HCT116 (cell line): ENCODE data around the gene PCBP3. TPM values are rescaled to one million over a fixed set of nuclear protein-coding genes. Genes with fewer than 3 reads are reported as not detected.

ENCODE experiments used
- ATAC-seq: fragments of 200-7000 bp; cut with Tn5 transposase; 2 replicates; pipeline ENCODE4 v1.9.1; 2020; ENCODE audit warnings: mild to moderate bottlenecking, moderate library complexity
- BruUV-seq: library from RNA; stranded (reverse); fragments of 400-500 nt; replicated peaks from 2 replicates; lab custom pipeline; 2021; lab: Mats Ljungman, UMichigan
- CTCF ChIA-PET: fragments of 300-600 bp; sonication (Branson Sonifier 250); formaldehyde crosslinking; loops from one replicate; lab custom pipeline; 2021; ENCODE audit warnings: antibody characterized with exemption; lab: Charles Lee
- POLR2A ChIA-PET: fragments of 300-600, 350-600 bp; sonication (Branson Sonifier 250); formaldehyde crosslinking; loops from one replicate; lab custom pipeline; 2021; ENCODE audit warnings: antibody characterized with exemption; lab: Charles Lee
- RAD21 ChIA-PET, 2 experiments: fragments of 300-600 bp; sonication (Branson Sonifier 250); formaldehyde crosslinking; loops; one replicate each; lab custom pipeline; 2023; ENCODE audit warnings: low total read pairs in 2 of 2; ENCODE audit not compliant: uncharacterized antibody in 2 of 2, unreplicated experiment in 2 of 2, low non-redundant PET in 1 of 2; lab: Charles Lee
- DNase-seq: peaks from one replicate; pipeline ENCODE4 v3.0.0-alpha.2; 2010; ENCODE audit warnings: low read depth, low spot score
- H2AFZ ChIP-seq: fragments of 200-600 bp; shearing (Covaris generic), sonication (generic); 2 replicates; pipeline ENCODE4 v1.6.1; 2017; ENCODE audit warnings: low read depth, mixed run types, mixed read lengths, antibody characterized with exemption, low read length; ENCODE audit not compliant: poor library complexity, severe bottlenecking
- H3K27ac ChIP-seq: 2 replicates; pipeline ENCODE4 v1.5.1; 2012; ENCODE audit warnings: low read depth, low read length
- H3K27me3 ChIP-seq: fragments of 200-600 bp; sonication (generic); 2 replicates; pipeline ENCODE4 v1.6.1; 2016; ENCODE audit warnings: mixed run types, low read length, mixed read lengths; ENCODE audit not compliant: insufficient read depth
- H3K36me3 ChIP-seq, 2 experiments: fragments of 200-500 bp in 1 of 2; fragments of 200-600 bp in 1 of 2; sonication (Bioruptor generic) in 1 of 2; sonication (generic) in 1 of 2; 2 replicates each; pipeline versions ENCODE4 v1.5.1 to v1.6.1; 2014 to 2016; ENCODE audit warnings: low read length in 2 of 2, inconsistent platforms in 1 of 2, mixed read lengths in 1 of 2, mixed run types in 1 of 2; ENCODE audit not compliant: insufficient read depth in 2 of 2, control insufficient read depth in 1 of 2
- H3K4me1 ChIP-seq, 2 experiments: fragments of 200-600 bp in 1 of 2; sonication (generic) in 1 of 2; 2 replicates each; pipeline versions ENCODE4 v1.5.1 to v1.6.1; 2012 to 2017; ENCODE audit warnings: low read length in 2 of 2, inconsistent platforms in 1 of 2, mild to moderate bottlenecking in 1 of 2, mixed read lengths in 1 of 2, mixed run types in 1 of 2, moderate library complexity in 1 of 2; ENCODE audit not compliant: insufficient read depth in 2 of 2, control insufficient read depth in 1 of 2
- H3K4me2 ChIP-seq: fragments of 200-600 bp; sonication (generic); 2 replicates; pipeline ENCODE4 v1.6.1; 2017; ENCODE audit warnings: mixed run types, low read length, mixed read lengths
- H3K4me3 ChIP-seq, 2 experiments: fragments of 200-600 bp in 1 of 2; sonication (generic) in 1 of 2; replicated peaks in 1 of 2; 2 replicates each; pipeline ENCODE4 v1.5.1; 2011 to 2016; ENCODE audit warnings: low read length in 2 of 2, control low read depth in 1 of 2, low read depth in 1 of 2, mild to moderate bottlenecking in 1 of 2, mixed read lengths in 1 of 2, mixed run types in 1 of 2
- H3K79me2 ChIP-seq: fragments of 200-600 bp; sonication (generic); 2 replicates; pipeline ENCODE4 v1.6.1; 2017; ENCODE audit warnings: mild to moderate bottlenecking, mixed run types, low read length, moderate library complexity, mixed read lengths; ENCODE audit not compliant: insufficient read depth
- H3K9ac ChIP-seq: fragments of 200-600 bp; sonication (generic); 2 replicates; pipeline ENCODE4 v1.6.1; 2016; ENCODE audit warnings: low read length, mixed read lengths
- H3K9me2 ChIP-seq: fragments of 200-600 bp; sonication (generic), shearing (Covaris generic); 2 replicates; pipeline ENCODE4 v1.6.1; 2017; ENCODE audit warnings: mixed run types, mild to moderate bottlenecking, moderate library complexity; ENCODE audit not compliant: insufficient read depth
- H3K9me3 ChIP-seq, 2 experiments: fragments of 200-500 bp in 1 of 2; fragments of 200-600 bp in 1 of 2; sonication (Bioruptor generic) in 1 of 2; sonication (generic) in 1 of 2; 2 replicates each; pipeline ENCODE4 v1.6.1; 2014 to 2017; ENCODE audit warnings: low read length in 2 of 2, mixed read lengths in 2 of 2, inconsistent platforms in 1 of 2, low read depth in 1 of 2, mild to moderate bottlenecking in 1 of 2, mixed run types in 1 of 2, moderate library complexity in 1 of 2; ENCODE audit not compliant: control insufficient read depth in 1 of 2, insufficient read depth in 1 of 2
- H4K20me1 ChIP-seq: fragments of 200-600 bp; sonication (generic), shearing (Covaris generic); 2 replicates; pipeline ENCODE4 v1.6.1; 2017; ENCODE audit warnings: mixed run types, mild to moderate bottlenecking, moderate library complexity; ENCODE audit not compliant: insufficient read depth
- CEBPB ChIP-seq: IDR thresholded peaks from 2 replicates; pipeline ENCODE4 v1.6.1; 2012; ENCODE audit warnings: low read depth
- EGR1 ChIP-seq: IDR thresholded peaks from 2 replicates; pipeline ENCODE4 v1.6.1; 2012; ENCODE audit warnings: low read depth
- EZH2 ChIP-seq: fragments of 200-600 bp; sonication (generic); IDR thresholded peaks from 2 replicates; pipeline ENCODE4 v1.6.1; 2017; ENCODE audit warnings: antibody characterized with exemption, mixed run types
- JUND ChIP-seq: IDR thresholded peaks from 2 replicates; pipeline ENCODE4 v1.6.1; 2012
- SRF ChIP-seq: IDR thresholded peaks from 2 replicates; pipeline ENCODE4 v1.6.1; 2012; ENCODE audit warnings: low read depth
- ZNF274 ChIP-seq: fragments of 200-500 bp; sonication (Bioruptor generic); IDR thresholded peaks from 2 replicates; pipeline ENCODE4 v1.6.1; 2014; ENCODE audit warnings: mild to moderate bottlenecking, low read depth, low read length, inconsistent platforms
- intact Hi-C: fragments of 100-400 bp; cut with micrococcal nuclease; formaldehyde crosslinking; loops from 2 replicates; pipeline ENCODE4 v1.10.0; 2022
- total RNA-seq: library from RNA; stranded (reverse); gene quantifications from one replicate; pipeline ENCODE4 v1.2.1, GENCODE V29; 2021; ENCODE audit not compliant: unreplicated experiment
- TF ChIP-seq, protein P1 (sequence below): IDR thresholded peaks from 2 replicates; pipeline ENCODE4 v1.6.1; 2011; ENCODE audit warnings: mild to moderate bottlenecking, low read length, moderate library complexity; ENCODE audit not compliant: insufficient replicate concordance; ENCODE audit errors: extremely low read depth
- TF ChIP-seq, protein P2 (sequence below), 3 experiments: fragments of 200-600 bp in 1 of 3; sonication (generic) in 1 of 3; IDR thresholded peaks in 2 of 3; conservative IDR thresholded peaks in 1 of 3; 2 replicates each; pipeline ENCODE4 v1.5.1; 2012 to 2017; ENCODE audit warnings: low read depth in 2 of 3, low read length in 2 of 3, antibody characterized with exemption in 1 of 3, borderline replicate concordance in 1 of 3, control low read depth in 1 of 3, mild to moderate bottlenecking in 1 of 3, mixed read lengths in 1 of 3, mixed run types in 1 of 3, moderate library complexity in 1 of 3; ENCODE audit not compliant: insufficient read depth in 1 of 3
- TF ChIP-seq, protein P3 (sequence below): IDR thresholded peaks from 2 replicates; pipeline ENCODE4 v1.6.1; 2012

PCBP3 gene
- total RNA-seq, 1 experiment from 2014 or later, result 3.1 TPM

DNA sequence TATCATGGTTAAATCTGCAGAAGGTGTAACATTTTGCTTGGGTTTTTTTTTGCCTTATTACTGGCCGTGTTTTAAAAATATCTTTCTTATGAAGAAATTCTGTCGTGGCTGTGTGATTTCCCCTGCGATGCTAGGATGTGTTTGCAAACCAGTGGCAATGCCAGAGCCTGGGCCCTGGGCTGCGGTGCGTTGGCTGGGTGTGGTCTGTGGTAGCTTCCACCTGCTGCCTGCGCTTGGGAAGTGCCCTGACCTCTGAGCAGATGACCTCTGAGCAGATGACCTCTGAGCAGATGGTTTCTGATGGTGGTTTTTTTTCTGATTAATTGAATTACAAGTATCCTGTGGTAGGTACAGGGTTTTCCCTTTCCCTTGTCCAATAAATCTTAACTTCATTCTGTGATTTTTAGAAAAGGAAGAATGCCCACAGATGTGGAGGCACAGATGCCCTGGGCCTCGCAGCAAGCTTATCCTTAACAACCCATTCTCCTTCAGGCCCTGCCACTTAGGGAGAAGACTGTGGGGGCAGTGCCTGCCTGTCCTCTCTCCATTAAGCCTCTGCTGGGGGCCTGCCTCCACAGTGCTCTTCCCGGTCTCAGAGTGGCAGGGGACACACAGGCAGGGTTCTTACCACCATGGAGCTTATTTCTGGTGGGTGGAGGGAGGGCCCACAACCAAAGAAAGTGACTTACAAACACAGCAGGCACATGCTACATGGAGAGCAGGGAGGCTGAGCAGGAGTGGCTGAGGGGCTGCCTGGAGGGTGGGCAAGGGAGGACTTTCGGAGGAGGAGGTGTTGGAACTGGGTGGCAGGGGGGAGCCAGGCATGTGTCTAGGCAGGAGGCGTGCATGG is 81.7 kb downstream of the PCBP3 start (continued):
- TF ChIP-seq, protein P1, sequence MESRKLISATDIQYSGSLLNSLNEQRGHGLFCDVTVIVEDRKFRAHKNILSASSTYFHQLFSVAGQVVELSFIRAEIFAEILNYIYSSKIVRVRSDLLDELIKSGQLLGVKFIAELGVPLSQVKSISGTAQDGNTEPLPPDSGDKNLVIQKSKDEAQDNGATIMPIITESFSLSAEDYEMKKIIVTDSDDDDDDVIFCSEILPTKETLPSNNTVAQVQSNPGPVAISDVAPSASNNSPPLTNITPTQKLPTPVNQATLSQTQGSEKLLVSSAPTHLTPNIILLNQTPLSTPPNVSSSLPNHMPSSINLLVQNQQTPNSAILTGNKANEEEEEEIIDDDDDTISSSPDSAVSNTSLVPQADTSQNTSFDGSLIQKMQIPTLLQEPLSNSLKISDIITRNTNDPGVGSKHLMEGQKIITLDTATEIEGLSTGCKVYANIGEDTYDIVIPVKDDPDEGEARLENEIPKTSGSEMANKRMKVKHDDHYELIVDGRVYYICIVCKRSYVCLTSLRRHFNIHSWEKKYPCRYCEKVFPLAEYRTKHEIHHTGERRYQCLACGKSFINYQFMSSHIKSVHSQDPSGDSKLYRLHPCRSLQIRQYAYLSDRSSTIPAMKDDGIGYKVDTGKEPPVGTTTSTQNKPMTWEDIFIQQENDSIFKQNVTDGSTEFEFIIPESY, result no peak
- no peak for TF ChIP-seq ZNF274
- no peak for TF ChIP-seq JUND
- TF ChIP-seq SRF, result no peak
- no peak for TF ChIP-seq CEBPB

DNA sequence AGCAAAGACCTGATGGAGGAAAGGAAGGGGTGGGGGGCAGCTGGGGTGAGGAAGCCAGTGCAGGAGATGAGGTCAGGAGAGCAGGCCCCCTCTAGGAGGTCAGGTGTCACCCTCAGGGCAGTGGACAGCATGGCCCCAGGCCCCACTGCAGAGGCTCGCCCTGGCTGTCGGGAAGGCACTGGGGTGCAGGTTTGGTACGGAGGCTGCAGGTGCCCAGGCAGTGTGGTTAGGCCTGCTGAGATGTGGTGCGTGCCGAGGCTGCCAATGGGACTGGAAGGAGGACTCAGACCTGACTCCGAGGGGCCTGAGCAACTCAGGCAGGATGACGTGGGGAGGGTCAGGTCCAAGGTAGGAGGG is 82.3 kb downstream of the PCBP3 start:
- POLR2A ChIA-PET, result no interaction called here

More for the DNA sequence above, 82.3 kb downstream of the PCBP3 start:
- RAD21 ChIA-PET, result no interaction called here
- Histone ChIP-seq H3K9ac (no peak overlapping the region), H3K4me1 (no peaks in the 10 kb centered on the region), H3K36me3 (no peaks in the 10 kb centered on the region), H3K4me3 (no peak overlapping the region), H3K9me2 (no peaks in the 10 kb centered on the region), H3K4me2 (no peak overlapping the region), H4K20me1 (no peaks in the 10 kb centered on the region), H3K27ac (no peak overlapping the region), H3K9me3 (no peaks in the 10 kb centered on the region), H3K79me2 (no peaks in the 10 kb centered on the region), H2AFZ (no peak overlapping the region), H3K27me3 (no peaks in the 10 kb centered on the region)
- CTCF ChIA-PET, result no interaction called here
- ATAC-seq (no peak), DNase-seq (no peak)
- intact Hi-C loops, result no loop called here
- TF ChIP-seq, protein P2, sequence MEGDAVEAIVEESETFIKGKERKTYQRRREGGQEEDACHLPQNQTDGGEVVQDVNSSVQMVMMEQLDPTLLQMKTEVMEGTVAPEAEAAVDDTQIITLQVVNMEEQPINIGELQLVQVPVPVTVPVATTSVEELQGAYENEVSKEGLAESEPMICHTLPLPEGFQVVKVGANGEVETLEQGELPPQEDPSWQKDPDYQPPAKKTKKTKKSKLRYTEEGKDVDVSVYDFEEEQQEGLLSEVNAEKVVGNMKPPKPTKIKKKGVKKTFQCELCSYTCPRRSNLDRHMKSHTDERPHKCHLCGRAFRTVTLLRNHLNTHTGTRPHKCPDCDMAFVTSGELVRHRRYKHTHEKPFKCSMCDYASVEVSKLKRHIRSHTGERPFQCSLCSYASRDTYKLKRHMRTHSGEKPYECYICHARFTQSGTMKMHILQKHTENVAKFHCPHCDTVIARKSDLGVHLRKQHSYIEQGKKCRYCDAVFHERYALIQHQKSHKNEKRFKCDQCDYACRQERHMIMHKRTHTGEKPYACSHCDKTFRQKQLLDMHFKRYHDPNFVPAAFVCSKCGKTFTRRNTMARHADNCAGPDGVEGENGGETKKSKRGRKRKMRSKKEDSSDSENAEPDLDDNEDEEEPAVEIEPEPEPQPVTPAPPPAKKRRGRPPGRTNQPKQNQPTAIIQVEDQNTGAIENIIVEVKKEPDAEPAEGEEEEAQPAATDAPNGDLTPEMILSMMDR (IDR thresholded peaks at IDR 0.05 in 2 of 3, conservative IDR thresholded peaks at IDR 0.05 in 1 of 3; ENCODE audit: borderline replicate concordance in 1 of 3, insufficient read depth in 1 of 3, low read depth in 2 of 3, low read length in 2 of 3), result no peak
- TF ChIP-seq CEBPB (no peak), EGR1 (no peak), EZH2 (no peak), JUND (no peak)
- TF ChIP-seq, protein P3, sequence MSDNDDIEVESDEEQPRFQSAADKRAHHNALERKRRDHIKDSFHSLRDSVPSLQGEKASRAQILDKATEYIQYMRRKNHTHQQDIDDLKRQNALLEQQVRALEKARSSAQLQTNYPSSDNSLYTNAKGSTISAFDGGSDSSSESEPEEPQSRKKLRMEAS, result no peak
- BruUV-seq, result no TSS peak
